ENCODE data around the gene ARID4B.
A peak's percentile ranks its signal among the peaks of the same experiment; 100 is the strongest.

The ARID4B gene

DNA sequence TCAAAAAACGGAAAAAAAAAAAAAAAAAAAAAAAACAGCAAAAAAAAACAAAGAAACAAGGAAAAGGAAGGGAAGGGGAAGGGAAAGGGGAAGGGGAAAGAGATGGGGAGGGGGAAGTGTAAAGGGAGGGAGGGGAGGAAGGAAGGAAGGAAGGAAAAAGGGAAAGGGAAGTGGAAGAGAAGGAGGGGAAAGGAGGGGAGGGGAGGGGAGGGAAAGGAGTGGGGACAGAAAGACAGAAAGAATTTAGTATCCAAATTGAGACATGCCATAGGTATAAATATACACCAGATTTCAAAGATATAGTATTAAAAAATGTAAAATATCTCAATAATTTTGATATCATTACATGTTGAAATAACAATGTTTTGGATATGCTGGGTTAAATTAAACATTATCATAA lies 25.8 kb downstream of the ARID4B start:
- DNase-seq: no peak
- H3K36me3 ChIP-seq (ENCODE audit: control insufficient read depth in 1 of 2, insufficient read depth in 2 of 2, low read length in 2 of 2): peaks cover 0 to 1% of the 10 kb centered on the region in 2 experiments
- no peak overlapping the region for H4K91ac ChIP-seq (ENCODE audit: low read depth, low read length)
- no peak overlapping the region for H3K23ac ChIP-seq (ENCODE audit: low read length)
- H2BK120ac ChIP-seq (ENCODE audit: insufficient read depth, low read length, poor library complexity): no peak overlapping the region
- no peaks in the 10 kb centered on the region for H3K4me1 ChIP-seq (ENCODE audit: control insufficient read depth in 1 of 2, insufficient read depth in 2 of 2, low read length in 2 of 2)
- no CpG with 5 or more reads among the region's 1 CpG for WGBS (ENCODE audit: extremely low coverage, insufficient coverage, insufficient read length)
- H3K4ac ChIP-seq (ENCODE audit: low read depth, low read length): no peak overlapping the region
- H2BK5ac ChIP-seq (ENCODE audit: low read depth, low read length, poor library complexity): no peak overlapping the region
- no peak overlapping the region for H4K12ac ChIP-seq (ENCODE audit: low read depth, low read length)
- no peak overlapping the region for H3K18ac ChIP-seq (ENCODE audit: low read length)
- H2BK12ac ChIP-seq (ENCODE audit: low read length): no peak overlapping the region
- peaks cover 15% of the 10 kb centered on the region for H3K79me2 ChIP-seq (ENCODE audit: control insufficient read depth, insufficient read depth, low read length, poor library complexity)
- H3K27me3 ChIP-seq (ENCODE audit: insufficient read depth, low read length): no peaks in the 10 kb centered on the region
- no peaks in the 10 kb centered on the region for H3K79me1 ChIP-seq (ENCODE audit: low read length)
- H3K9me3 ChIP-seq (ENCODE audit: insufficient read depth, low read depth, low read length): no peaks in the 10 kb centered on the region
- H3K14ac ChIP-seq (ENCODE audit: low read length): no peak overlapping the region
- H3K27ac ChIP-seq (ENCODE audit: low read depth, low read length): no peak overlapping the region
- H3K9ac ChIP-seq (ENCODE audit: low read length): no peak overlapping the region
- H2AFZ ChIP-seq (ENCODE audit: insufficient read depth, low read length, poor library complexity): no peak overlapping the region
- H3K4me3 ChIP-seq (ENCODE audit: low read depth, low read length): no peak overlapping the region
- no peak overlapping the region for H3K4me2 ChIP-seq (ENCODE audit: low read length)
- H4K8ac ChIP-seq (ENCODE audit: low read depth, low read length): no peak overlapping the region
- no peak overlapping the region for H2AK5ac ChIP-seq (ENCODE audit: low read length)

DNA sequence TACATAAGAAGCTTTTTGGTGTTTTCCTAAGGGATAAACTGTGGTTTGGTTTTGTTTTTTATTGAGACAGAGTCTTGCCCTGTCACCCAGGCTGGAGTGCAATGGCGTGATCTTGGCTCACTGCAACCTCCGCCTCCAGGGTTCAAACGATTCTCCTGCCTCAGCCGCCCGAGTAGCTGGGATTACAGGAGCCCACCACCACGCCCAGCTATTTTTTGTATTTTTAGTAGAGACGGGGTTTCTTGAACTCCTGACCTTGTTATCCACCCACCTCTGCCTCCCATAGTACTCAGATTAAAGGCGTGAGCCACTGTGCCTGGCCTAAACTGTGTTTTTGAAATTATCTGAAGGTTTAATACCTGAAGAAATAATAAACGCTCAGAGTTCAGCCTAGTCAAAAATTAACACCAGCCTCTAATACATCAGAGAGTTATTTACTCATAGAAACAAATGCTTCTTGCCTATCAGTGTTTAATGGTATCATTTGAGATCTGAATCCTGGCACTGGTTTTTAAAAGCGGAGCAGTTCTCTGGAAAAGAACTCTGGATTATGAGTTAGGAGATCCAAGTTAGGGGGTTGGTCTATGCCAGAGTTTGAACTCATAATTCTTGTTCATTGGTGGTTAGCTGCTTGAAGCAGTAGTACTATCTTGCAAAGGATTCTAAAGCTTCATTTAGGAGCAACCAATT lies 28.7 kb downstream of the ARID4B start:
- Histone ChIP-seq H2AK5ac (ENCODE audit: low read length) (no peak overlapping the region), H3K4ac (ENCODE audit: low read depth, low read length) (no peak overlapping the region), H2BK120ac (ENCODE audit: insufficient read depth, low read length, poor library complexity) (no peak overlapping the region), H3K9ac (ENCODE audit: low read length) (no peak overlapping the region), H4K91ac (ENCODE audit: low read depth, low read length) (no peak overlapping the region), H3K18ac (ENCODE audit: low read length) (no peak overlapping the region), H2BK12ac (ENCODE audit: low read length) (no peak overlapping the region), H2BK5ac (ENCODE audit: low read depth, low read length, poor library complexity) (no peak overlapping the region), H4K8ac (ENCODE audit: low read depth, low read length) (no peak overlapping the region), H3K79me2 (ENCODE audit: control insufficient read depth, insufficient read depth, low read length, poor library complexity) (peaks cover 19% of the 10 kb centered on the region), H3K27me3 (ENCODE audit: insufficient read depth, low read length) (no peaks in the 10 kb centered on the region), H3K9me3 (ENCODE audit: insufficient read depth, low read depth, low read length) (no peaks in the 10 kb centered on the region), H3K36me3 (ENCODE audit: control insufficient read depth in 1 of 2, insufficient read depth in 2 of 2, low read length in 2 of 2) (peaks cover 0 to 1% of the 10 kb centered on the region in 2 experiments), H3K4me1 (ENCODE audit: control insufficient read depth in 1 of 2, insufficient read depth in 2 of 2, low read length in 2 of 2) (peaks cover 6 to 14% of the 10 kb centered on the region in 2 experiments), H4K12ac (ENCODE audit: low read depth, low read length) (no peak overlapping the region), H3K27ac (ENCODE audit: low read depth, low read length) (no peak overlapping the region), H3K4me3 (ENCODE audit: low read depth, low read length) (no peak overlapping the region), H3K23ac (ENCODE audit: low read length) (no peak overlapping the region), H2AFZ (ENCODE audit: insufficient read depth, low read length, poor library complexity) (no peak overlapping the region), H3K79me1 (ENCODE audit: low read length) (no peaks in the 10 kb centered on the region), H3K14ac (ENCODE audit: low read length) (no peak overlapping the region), H3K4me2 (ENCODE audit: low read length) (no peak overlapping the region)
- WGBS (ENCODE audit: extremely low coverage, insufficient coverage, insufficient read length): no CpG with 5 or more reads among the region's 10 CpGs
- DNase-seq: no peak

GRCh38 chr1:235298758-235299157 lies 29.2 kb downstream of the ARID4B start:
- Histone ChIP-seq H3K4ac (ENCODE audit: low read depth, low read length) (peak overlapping the region; percentile 34), H2AK5ac (ENCODE audit: low read length) (no peak overlapping the region), H2AFZ (ENCODE audit: insufficient read depth, low read length, poor library complexity) (no peak overlapping the region), H3K18ac (ENCODE audit: low read length) (no peak overlapping the region), H4K8ac (ENCODE audit: low read depth, low read length) (no peak overlapping the region), H3K4me1 (ENCODE audit: control insufficient read depth in 1 of 2, insufficient read depth in 2 of 2, low read length in 2 of 2) (peaks cover 6 to 14% of the 10 kb centered on the region in 2 experiments), H3K79me1 (ENCODE audit: low read length) (no peaks in the 10 kb centered on the region), H3K27me3 (ENCODE audit: insufficient read depth, low read length) (no peaks in the 10 kb centered on the region), H4K91ac (ENCODE audit: low read depth, low read length) (no peak overlapping the region), H2BK5ac (ENCODE audit: low read depth, low read length, poor library complexity) (no peak overlapping the region), H2BK120ac (ENCODE audit: insufficient read depth, low read length, poor library complexity) (no peak overlapping the region), H3K14ac (ENCODE audit: low read length) (no peak overlapping the region), H4K12ac (ENCODE audit: low read depth, low read length) (no peak overlapping the region), H2BK12ac (ENCODE audit: low read length) (no peak overlapping the region), H3K36me3 (ENCODE audit: control insufficient read depth in 1 of 2, insufficient read depth in 2 of 2, low read length in 2 of 2) (no peaks in the 10 kb centered on the region), H3K4me3 (ENCODE audit: low read depth, low read length) (no peak overlapping the region), H3K23ac (ENCODE audit: low read length) (no peak overlapping the region), H3K79me2 (ENCODE audit: control insufficient read depth, insufficient read depth, low read length, poor library complexity) (peaks cover 17% of the 10 kb centered on the region), H3K4me2 (ENCODE audit: low read length) (no peak overlapping the region), H3K9me3 (ENCODE audit: insufficient read depth, low read depth, low read length) (no peaks in the 10 kb centered on the region), H3K27ac (ENCODE audit: low read depth, low read length) (no peak overlapping the region), H3K9ac (ENCODE audit: low read length) (no peak overlapping the region)
- WGBS (ENCODE audit: extremely low coverage, insufficient coverage, insufficient read length): no CpG with 5 or more reads among the region's 2 CpGs
- no peak for DNase-seq

- no peak for DNase-seq
- Histone ChIP-seq H3K14ac (ENCODE audit: low read length) (no peak overlapping the region), H3K4ac (ENCODE audit: low read depth, low read length) (no peak overlapping the region), H2BK120ac (ENCODE audit: insufficient read depth, low read length, poor library complexity) (no peak overlapping the region), H3K79me1 (ENCODE audit: low read length) (no peaks in the 10 kb centered on the region), H2AFZ (ENCODE audit: insufficient read depth, low read length, poor library complexity) (no peak overlapping the region), H3K79me2 (ENCODE audit: control insufficient read depth, insufficient read depth, low read length, poor library complexity) (peaks cover 14% of the 10 kb centered on the region), H2BK12ac (ENCODE audit: low read length) (no peak overlapping the region), H4K12ac (ENCODE audit: low read depth, low read length) (no peak overlapping the region), H3K4me2 (ENCODE audit: low read length) (no peak overlapping the region), H3K4me1 (ENCODE audit: control insufficient read depth in 1 of 2, insufficient read depth in 2 of 2, low read length in 2 of 2) (peaks cover 6 to 14% of the 10 kb centered on the region in 2 experiments), H3K27ac (ENCODE audit: low read depth, low read length) (no peak overlapping the region), H2BK5ac (ENCODE audit: low read depth, low read length, poor library complexity) (no peak overlapping the region), H3K36me3 (ENCODE audit: control insufficient read depth in 1 of 2, insufficient read depth in 2 of 2, low read length in 2 of 2) (no peaks in the 10 kb centered on the region), H4K91ac (ENCODE audit: low read depth, low read length) (no peak overlapping the region), H3K9me3 (ENCODE audit: insufficient read depth, low read depth, low read length) (no peaks in the 10 kb centered on the region), H3K23ac (ENCODE audit: low read length) (no peak overlapping the region), H3K18ac (ENCODE audit: low read length) (no peak overlapping the region), H3K27me3 (ENCODE audit: insufficient read depth, low read length) (no peaks in the 10 kb centered on the region), H3K9ac (ENCODE audit: low read length) (no peak overlapping the region), H2AK5ac (ENCODE audit: low read length) (no peak overlapping the region), H4K8ac (ENCODE audit: low read depth, low read length) (no peak overlapping the region), H3K4me3 (ENCODE audit: low read depth, low read length) (no peak overlapping the region)
- WGBS (ENCODE audit: extremely low coverage, insufficient coverage, insufficient read length): no CpG with 5 or more reads among the region's 3 CpGs
Measured at GRCh38 chr1:235297579-235297978, 30.4 kb downstream of the ARID4B start.

All from trophoblast cell (in vitro differentiated cells and primary cell).